Panc1 (cell line): ENCODE results near the gene PLEKHF1. TPM values are rescaled to one million over a fixed set of nuclear protein-coding genes. Genes with fewer than 3 reads are reported as not detected.

Experiments used
- ATAC-seq: fragments of 200-7000 bp; cut with Tn5 transposase; 2 replicates; pipeline ENCODE4 v1.9.1; 2020; ENCODE audit warnings: mild to moderate bottlenecking, moderate library complexity
- BruUV-seq: library from RNA; stranded (reverse); fragments of 400-500 nt; replicated peaks from 2 replicates; lab custom pipeline; 2021; lab: Mats Ljungman, UMichigan
- CTCF ChIA-PET: fragments of 300-600 bp; sonication (Branson Sonifier 250); formaldehyde crosslinking; loops from one replicate; lab custom pipeline; 2022; ENCODE audit warnings: antibody characterized with exemption; lab: Charles Lee
- POLR2A ChIA-PET: fragments of 300-600 bp; sonication (Branson Sonifier 250); formaldehyde crosslinking; loops from one replicate; lab custom pipeline; 2022; ENCODE audit warnings: antibody characterized with exemption; lab: Charles Lee
- DNase-seq: peaks from one replicate; pipeline ENCODE4 v3.0.0-alpha.2; 2010; ENCODE audit warnings: low read depth, low spot score
- H3K27ac ChIP-seq: 2 replicates; pipeline ENCODE4 v1.5.1; 2011; ENCODE audit warnings: mild to moderate bottlenecking, low read length, inconsistent platforms
- H3K27me3 ChIP-seq: fragments of 200-500 bp; sonication (Bioruptor generic); 2 replicates; pipeline ENCODE4 v1.6.0; 2014; ENCODE audit warnings: low read length, inconsistent platforms; ENCODE audit not compliant: control insufficient read depth, insufficient read depth
- H3K36me3 ChIP-seq: fragments of 200-500 bp; sonication (Bioruptor generic); 2 replicates; pipeline ENCODE4 v1.5.1; 2014; ENCODE audit warnings: inconsistent platforms, mild to moderate bottlenecking, low read length, moderate library complexity; ENCODE audit not compliant: control insufficient read depth, insufficient read depth
- H3K4me1 ChIP-seq: 2 replicates; pipeline ENCODE4 v1.5.1; 2011; ENCODE audit warnings: inconsistent platforms, mild to moderate bottlenecking, low read length, moderate library complexity; ENCODE audit not compliant: control insufficient read depth, insufficient read depth
- H3K4me3 ChIP-seq, 2 experiments: 2 replicates each; pipeline ENCODE4 v1.5.1; 2011 to 2012; ENCODE audit warnings: low read depth in 2 of 2, low read length in 2 of 2, mild to moderate bottlenecking in 2 of 2, inconsistent platforms in 1 of 2, moderate library complexity in 1 of 2
- H3K9me3 ChIP-seq: fragments of 200-500 bp; sonication (Bioruptor generic); 2 replicates; pipeline ENCODE4 v1.5.1; 2014; ENCODE audit warnings: low read depth, mild to moderate bottlenecking, inconsistent platforms, low read length, moderate library complexity; ENCODE audit not compliant: control insufficient read depth, insufficient read depth
- POLR2AphosphoS5 ChIP-seq: IDR thresholded peaks from 2 replicates; pipeline ENCODE4 v1.6.1; 2012; ENCODE audit warnings: mild to moderate bottlenecking, low read depth, low read length, moderate library complexity
- SIN3A ChIP-seq: IDR thresholded peaks from 2 replicates; pipeline ENCODE4 v1.6.1; 2012; ENCODE audit warnings: low read depth, mild to moderate bottlenecking, low read length, moderate library complexity, borderline replicate concordance; ENCODE audit not compliant: insufficient read depth
- TCF7L2 ChIP-seq: IDR thresholded peaks from 2 replicates; pipeline ENCODE4 v1.6.1; 2011; ENCODE audit warnings: mild to moderate bottlenecking, low read depth, low read length, inconsistent platforms
- in situ Hi-C: cut with HindIII; loops from 2 replicates; pipeline ENCODE4 v1.10.0; 2016; ENCODE audit warnings: low sequenced_read_pairs, low pct_unique_long_range_greater_than_20kb
- intact Hi-C: fragments of 100-400 bp; cut with micrococcal nuclease; formaldehyde crosslinking; loops from one replicate; pipeline ENCODE4 v1.10.0; 2022; ENCODE audit not compliant: unreplicated experiment
- total RNA-seq: library from RNA; stranded (reverse); gene quantifications from one replicate; pipeline ENCODE4 v1.2.1, GENCODE V29; 2021; ENCODE audit not compliant: unreplicated experiment
- TF ChIP-seq, protein P1 (sequence below): fragments of 450-650 bp; IDR thresholded peaks from 2 replicates; pipeline ENCODE4 v1.5.1; 2017; ENCODE audit warnings: mild to moderate bottlenecking
- TF ChIP-seq, protein P2 (sequence below), 2 experiments: IDR thresholded peaks; 2 replicates each; pipeline ENCODE4 v1.6.1; 2011 to 2012; ENCODE audit warnings: low read depth in 2 of 2, control low read depth in 1 of 2, low read length in 1 of 2, mild to moderate bottlenecking in 1 of 2, moderate library complexity in 1 of 2; ENCODE audit not compliant: insufficient read depth in 1 of 2

PLEKHF1 gene
- total RNA-seq, 1 experiment from 2014 or later: 22.4 TPM

DNA sequence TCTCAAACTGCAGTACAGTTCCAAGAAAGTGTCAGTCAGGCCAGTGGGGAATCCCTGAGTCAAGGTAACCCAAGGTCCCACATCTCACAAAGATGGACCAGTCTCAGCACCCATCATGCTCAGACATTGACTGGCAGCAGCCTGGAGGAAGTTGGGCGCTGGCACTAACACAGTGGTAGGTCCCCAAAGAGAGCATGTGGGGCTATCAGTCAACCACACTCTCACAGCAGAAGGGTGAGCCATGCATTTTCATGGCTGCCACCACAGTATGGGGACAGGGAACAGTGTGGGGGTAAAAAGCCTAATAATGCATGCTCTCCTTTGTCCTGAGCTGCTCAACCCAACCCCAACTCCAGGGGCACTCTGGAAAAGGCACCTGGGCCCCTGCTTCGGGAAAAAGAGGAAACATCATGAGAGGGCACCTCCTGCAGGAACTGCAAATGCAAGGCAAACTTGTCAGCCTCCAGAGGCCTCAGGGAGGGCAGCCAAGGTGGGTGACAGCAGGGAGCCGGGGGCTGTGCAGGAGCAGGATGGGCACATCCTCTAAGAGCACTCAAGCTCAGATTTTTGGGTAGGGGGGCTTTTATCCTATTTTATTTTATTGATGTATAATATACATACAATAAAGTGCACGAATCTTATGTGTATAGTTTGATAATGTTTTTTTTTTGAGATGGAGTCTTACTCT is 9.5 kb upstream of the PLEKHF1 start:
- no peak for TF ChIP-seq POLR2AphosphoS5
- TF ChIP-seq SIN3A: no peak
- TF ChIP-seq, protein P1, sequence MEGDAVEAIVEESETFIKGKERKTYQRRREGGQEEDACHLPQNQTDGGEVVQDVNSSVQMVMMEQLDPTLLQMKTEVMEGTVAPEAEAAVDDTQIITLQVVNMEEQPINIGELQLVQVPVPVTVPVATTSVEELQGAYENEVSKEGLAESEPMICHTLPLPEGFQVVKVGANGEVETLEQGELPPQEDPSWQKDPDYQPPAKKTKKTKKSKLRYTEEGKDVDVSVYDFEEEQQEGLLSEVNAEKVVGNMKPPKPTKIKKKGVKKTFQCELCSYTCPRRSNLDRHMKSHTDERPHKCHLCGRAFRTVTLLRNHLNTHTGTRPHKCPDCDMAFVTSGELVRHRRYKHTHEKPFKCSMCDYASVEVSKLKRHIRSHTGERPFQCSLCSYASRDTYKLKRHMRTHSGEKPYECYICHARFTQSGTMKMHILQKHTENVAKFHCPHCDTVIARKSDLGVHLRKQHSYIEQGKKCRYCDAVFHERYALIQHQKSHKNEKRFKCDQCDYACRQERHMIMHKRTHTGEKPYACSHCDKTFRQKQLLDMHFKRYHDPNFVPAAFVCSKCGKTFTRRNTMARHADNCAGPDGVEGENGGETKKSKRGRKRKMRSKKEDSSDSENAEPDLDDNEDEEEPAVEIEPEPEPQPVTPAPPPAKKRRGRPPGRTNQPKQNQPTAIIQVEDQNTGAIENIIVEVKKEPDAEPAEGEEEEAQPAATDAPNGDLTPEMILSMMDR: no peak
- TF ChIP-seq TCF7L2: no peak
- TF ChIP-seq, protein P2, sequence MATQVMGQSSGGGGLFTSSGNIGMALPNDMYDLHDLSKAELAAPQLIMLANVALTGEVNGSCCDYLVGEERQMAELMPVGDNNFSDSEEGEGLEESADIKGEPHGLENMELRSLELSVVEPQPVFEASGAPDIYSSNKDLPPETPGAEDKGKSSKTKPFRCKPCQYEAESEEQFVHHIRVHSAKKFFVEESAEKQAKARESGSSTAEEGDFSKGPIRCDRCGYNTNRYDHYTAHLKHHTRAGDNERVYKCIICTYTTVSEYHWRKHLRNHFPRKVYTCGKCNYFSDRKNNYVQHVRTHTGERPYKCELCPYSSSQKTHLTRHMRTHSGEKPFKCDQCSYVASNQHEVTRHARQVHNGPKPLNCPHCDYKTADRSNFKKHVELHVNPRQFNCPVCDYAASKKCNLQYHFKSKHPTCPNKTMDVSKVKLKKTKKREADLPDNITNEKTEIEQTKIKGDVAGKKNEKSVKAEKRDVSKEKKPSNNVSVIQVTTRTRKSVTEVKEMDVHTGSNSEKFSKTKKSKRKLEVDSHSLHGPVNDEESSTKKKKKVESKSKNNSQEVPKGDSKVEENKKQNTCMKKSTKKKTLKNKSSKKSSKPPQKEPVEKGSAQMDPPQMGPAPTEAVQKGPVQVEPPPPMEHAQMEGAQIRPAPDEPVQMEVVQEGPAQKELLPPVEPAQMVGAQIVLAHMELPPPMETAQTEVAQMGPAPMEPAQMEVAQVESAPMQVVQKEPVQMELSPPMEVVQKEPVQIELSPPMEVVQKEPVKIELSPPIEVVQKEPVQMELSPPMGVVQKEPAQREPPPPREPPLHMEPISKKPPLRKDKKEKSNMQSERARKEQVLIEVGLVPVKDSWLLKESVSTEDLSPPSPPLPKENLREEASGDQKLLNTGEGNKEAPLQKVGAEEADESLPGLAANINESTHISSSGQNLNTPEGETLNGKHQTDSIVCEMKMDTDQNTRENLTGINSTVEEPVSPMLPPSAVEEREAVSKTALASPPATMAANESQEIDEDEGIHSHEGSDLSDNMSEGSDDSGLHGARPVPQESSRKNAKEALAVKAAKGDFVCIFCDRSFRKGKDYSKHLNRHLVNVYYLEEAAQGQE (IDR thresholded peaks at IDR 0.05; ENCODE audit: insufficient read depth in 1 of 2, low read depth in 2 of 2, low read length in 1 of 2): no peak
- DNase-seq (no peak), ATAC-seq (no peak; the same call in 1 of the 2 replicates)
- Histone ChIP-seq H3K36me3 (no peaks in the 10 kb centered on the region), H3K27ac (no peak overlapping the region), H3K9me3 (peaks cover 8% of the 10 kb centered on the region; the same call in 1 of the 2 replicates), H3K4me1 (no peaks in the 10 kb centered on the region), H3K27me3 (no peaks in the 10 kb centered on the region), H3K4me3 (no peak overlapping the region)
- CTCF ChIA-PET: no interaction called here
- POLR2A ChIA-PET: no interaction called here
- intact Hi-C loops (no loop called here), in situ Hi-C loops (no loop called here)
- BruUV-seq: no TSS peak

DNA sequence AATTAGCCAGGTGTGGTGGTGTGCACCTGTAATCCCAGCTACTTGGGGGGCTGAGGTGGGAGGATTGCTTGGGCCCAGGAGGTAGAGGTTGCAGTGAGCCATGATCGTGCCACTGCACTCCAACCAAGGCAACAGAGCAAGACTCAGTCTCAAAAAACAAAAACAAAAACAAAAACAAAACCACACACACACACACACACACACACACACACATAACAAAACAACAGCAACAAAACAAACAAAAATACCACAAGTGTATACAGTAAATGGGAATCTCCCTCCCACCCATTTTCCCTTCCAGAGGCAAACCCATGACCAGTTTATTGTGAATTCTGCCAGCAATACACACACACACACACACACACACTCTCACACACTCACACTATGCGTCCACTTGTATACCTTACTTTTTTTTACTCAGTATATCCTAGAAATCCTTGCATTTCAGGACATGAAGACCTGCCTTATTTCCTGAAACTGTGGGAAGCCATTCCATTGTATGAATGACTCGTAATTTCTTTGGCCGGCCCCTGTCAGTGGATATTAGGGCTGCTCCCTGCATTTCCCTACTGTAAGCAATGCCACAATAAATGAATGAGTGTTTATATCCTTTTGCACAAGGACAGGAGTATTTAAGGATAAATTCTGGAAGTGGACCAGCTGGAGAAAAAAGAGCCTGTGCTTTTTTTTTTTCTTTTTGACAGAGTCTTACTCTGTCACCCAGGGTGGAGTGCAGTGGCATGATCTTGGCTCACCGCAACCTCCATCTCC is 6.9 kb upstream of the PLEKHF1 start:
- in situ Hi-C loops (no loop called here), intact Hi-C loops (no loop called here)
- H3K4me3 ChIP-seq: no peak overlapping the region
- H3K36me3 ChIP-seq: no peaks in the 10 kb centered on the region
- no peak for ATAC-seq
- H3K27me3 ChIP-seq: no peaks in the 10 kb centered on the region
- no peak overlapping the region for H3K27ac ChIP-seq
- peaks cover 8% of the 10 kb centered on the region; the same call in 1 of the 2 replicates for H3K9me3 ChIP-seq
- POLR2A ChIA-PET: interaction anchor here (0.7 kb wide), 1 partner anchor 53 kb away, joined by 5 read pairs; no protein-coding TSS in a partner anchor
- peaks cover 21% of the 10 kb centered on the region for H3K4me1 ChIP-seq
- TF ChIP-seq TCF7L2 (no peak), POLR2AphosphoS5 (no peak), SIN3A (no peak)
- TF ChIP-seq, protein P2 (IDR thresholded peaks at IDR 0.05; ENCODE audit: insufficient read depth in 1 of 2, low read depth in 2 of 2, low read length in 1 of 2): no peak
- TF ChIP-seq, protein P1: no peak
- CTCF ChIA-PET: no interaction called here
- no peak for DNase-seq
- no TSS peak for BruUV-seq
